Chondrocyte (in vitro differentiated cells): Measurements from ENCODE around the gene PHC1. TPM values are rescaled to one million over a fixed set of nuclear protein-coding genes. Genes with fewer than 3 reads are reported as not detected.
"Not testable (repeated sequence)": the region's sequence is repeated elsewhere in the genome, so short reads cannot be mapped to it uniquely, and the experiment has no call there.

Experiments used
- DNase-seq: peaks from one replicate; pipeline ENCODE4 v3.0.0; 2021; ENCODE audit warnings: mixed read lengths, low spot score
- H3K27ac Mint-ChIP-seq: one replicate; pipeline ENCODE4 v1.8.0; 2021; ENCODE audit warnings: mild to moderate bottlenecking, moderate library complexity, mixed read lengths; ENCODE audit not compliant: unreplicated experiment
- H3K27me3 Mint-ChIP-seq: 2 replicates; pipeline ENCODE4 v1.8.0; 2021; ENCODE audit warnings: low read depth, mixed read lengths
- H3K36me3 Mint-ChIP-seq: 2 replicates; pipeline ENCODE4 v1.8.0; 2021; ENCODE audit warnings: low read depth, mixed read lengths
- H3K4me1 Mint-ChIP-seq: 2 replicates; pipeline ENCODE4 v1.8.0; 2021; ENCODE audit warnings: low read depth, mild to moderate bottlenecking, mixed read lengths
- H3K4me3 Mint-ChIP-seq: one replicate; pipeline ENCODE4 v1.8.0; 2021; ENCODE audit warnings: mild to moderate bottlenecking, moderate library complexity, mixed read lengths; ENCODE audit not compliant: unreplicated experiment
- H3K9me3 Mint-ChIP-seq: 2 replicates; pipeline ENCODE4 v1.8.0; 2021; ENCODE audit warnings: low read depth, mixed read lengths
- total RNA-seq: library from RNA; stranded (reverse); gene quantifications from 3 replicates; pipeline ENCODE4 v1.2.1, GENCODE V29; 2021
- TF ChIP-seq, protein P1 (sequence below): fragments of 200-600 bp; sonication (generic); IDR thresholded peaks from 2 replicates; pipeline ENCODE4 v1.5.0; 2021; ENCODE audit warnings: antibody characterized with exemption, mild to moderate bottlenecking, moderate library complexity

PHC1 gene
- total RNA-seq, 1 donor from 2014 or later = 33.0 TPM

DNA sequence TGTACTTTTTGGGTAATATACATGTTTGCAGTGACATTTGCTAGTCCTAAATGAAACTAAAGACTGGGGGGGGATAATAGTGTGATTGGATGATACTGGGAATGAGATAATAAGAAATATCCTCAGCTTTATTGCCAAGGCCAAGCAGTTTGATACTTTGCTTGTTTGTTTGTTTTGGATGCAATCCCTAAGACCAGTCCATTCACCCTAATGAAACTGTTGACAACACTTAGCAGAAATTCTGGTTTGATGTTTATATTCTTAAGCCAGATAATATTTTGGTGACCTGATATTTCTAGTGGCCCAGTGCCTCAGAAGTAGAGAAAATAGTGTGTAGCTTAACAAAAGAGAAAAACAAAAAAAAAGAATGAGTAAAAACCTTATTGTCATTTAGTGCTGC, 1.8 kb downstream of the PHC1 start:
- Mint-ChIP-seq H3K36me3 (peaks cover 6% of the 10 kb centered on the region), H3K27ac (no peak overlapping the region), H3K4me1 (peaks cover 16% of the 10 kb centered on the region), H3K9me3 (no peaks in the 10 kb centered on the region), H3K27me3 (no peaks in the 10 kb centered on the region), H3K4me3 (no peak overlapping the region)
- TF ChIP-seq, protein P1, sequence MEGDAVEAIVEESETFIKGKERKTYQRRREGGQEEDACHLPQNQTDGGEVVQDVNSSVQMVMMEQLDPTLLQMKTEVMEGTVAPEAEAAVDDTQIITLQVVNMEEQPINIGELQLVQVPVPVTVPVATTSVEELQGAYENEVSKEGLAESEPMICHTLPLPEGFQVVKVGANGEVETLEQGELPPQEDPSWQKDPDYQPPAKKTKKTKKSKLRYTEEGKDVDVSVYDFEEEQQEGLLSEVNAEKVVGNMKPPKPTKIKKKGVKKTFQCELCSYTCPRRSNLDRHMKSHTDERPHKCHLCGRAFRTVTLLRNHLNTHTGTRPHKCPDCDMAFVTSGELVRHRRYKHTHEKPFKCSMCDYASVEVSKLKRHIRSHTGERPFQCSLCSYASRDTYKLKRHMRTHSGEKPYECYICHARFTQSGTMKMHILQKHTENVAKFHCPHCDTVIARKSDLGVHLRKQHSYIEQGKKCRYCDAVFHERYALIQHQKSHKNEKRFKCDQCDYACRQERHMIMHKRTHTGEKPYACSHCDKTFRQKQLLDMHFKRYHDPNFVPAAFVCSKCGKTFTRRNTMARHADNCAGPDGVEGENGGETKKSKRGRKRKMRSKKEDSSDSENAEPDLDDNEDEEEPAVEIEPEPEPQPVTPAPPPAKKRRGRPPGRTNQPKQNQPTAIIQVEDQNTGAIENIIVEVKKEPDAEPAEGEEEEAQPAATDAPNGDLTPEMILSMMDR = no peak
- DNase-seq = no peak

DNA sequence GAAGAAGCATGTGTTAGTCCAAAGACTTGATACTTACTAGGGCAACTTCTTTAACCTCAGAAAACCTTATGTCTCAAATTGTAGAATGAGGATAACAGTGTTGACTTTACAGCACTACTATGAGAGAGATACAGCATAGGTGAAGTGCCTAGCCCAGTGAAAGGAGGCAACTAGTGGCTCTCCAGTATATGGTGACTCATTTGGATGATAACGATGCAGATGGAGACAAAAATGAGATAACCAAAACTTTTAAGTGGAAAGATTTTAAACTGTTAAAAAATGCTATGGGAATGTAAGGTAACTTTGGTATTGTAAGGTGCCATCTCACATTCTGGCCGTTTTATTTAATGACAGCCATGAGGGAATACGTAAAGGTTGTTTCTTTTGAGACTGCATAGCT, 2.7 kb downstream of the PHC1 start:
- no peak overlapping the region for H3K4me3 Mint-ChIP-seq
- H3K9me3 Mint-ChIP-seq = no peaks in the 10 kb centered on the region
- no peaks in the 10 kb centered on the region for H3K27me3 Mint-ChIP-seq
- TF ChIP-seq, protein P1 = no peak
- H3K36me3 Mint-ChIP-seq = peaks cover 11% of the 10 kb centered on the region
- DNase-seq = no peak
- H3K4me1 Mint-ChIP-seq = peaks cover 16% of the 10 kb centered on the region
- H3K27ac Mint-ChIP-seq = no peak overlapping the region

DNA sequence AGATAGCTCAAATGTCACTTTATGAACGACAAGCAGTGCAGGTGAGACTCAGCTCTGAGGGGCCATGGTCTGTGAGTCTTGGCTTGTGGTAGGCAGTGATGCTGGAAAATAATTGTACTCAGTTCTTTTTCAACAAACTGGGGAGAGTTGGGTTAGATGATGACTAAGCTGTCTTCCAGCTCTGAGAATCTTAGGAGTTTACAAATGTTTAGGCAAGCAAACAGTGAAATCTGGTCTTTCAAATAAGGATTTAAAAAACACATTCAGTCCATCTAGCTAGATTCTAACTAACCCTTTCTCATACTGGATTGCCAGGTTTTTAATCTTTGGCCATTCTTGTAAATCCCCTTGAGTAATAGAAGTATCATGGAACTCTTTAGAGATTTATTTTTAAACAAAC, 3.4 kb downstream of the PHC1 start:
- no peak for DNase-seq
- TF ChIP-seq, protein P1 = no peak
- Mint-ChIP-seq H3K4me3 (no peak overlapping the region), H3K27me3 (no peaks in the 10 kb centered on the region), H3K9me3 (no peaks in the 10 kb centered on the region), H3K36me3 (peaks cover 15% of the 10 kb centered on the region), H3K27ac (no peak overlapping the region), H3K4me1 (peaks cover 14% of the 10 kb centered on the region)

DNA sequence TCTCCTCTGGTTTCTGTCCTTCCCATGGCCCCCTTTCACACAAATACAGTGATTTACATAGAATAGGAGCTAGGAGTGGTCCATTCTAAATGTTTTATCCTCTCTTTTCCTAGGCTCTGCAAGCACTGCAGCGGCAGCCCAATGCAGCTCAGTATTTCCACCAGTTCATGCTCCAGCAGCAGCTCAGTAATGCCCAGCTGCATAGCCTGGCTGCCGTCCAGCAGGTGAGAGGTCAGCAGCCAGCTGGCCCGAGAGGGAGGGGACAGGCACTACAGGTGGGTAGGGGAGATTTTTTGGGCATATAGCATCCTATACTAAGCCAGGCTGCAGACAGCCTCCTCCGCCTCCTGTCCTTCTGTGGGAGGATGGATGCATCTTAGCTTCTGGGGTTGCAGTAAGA, 5.3 kb downstream of the PHC1 start:
- not testable (repeated sequence) for H3K27ac Mint-ChIP-seq, H3K27me3 Mint-ChIP-seq, H3K4me1 Mint-ChIP-seq, H3K9me3 Mint-ChIP-seq, H3K4me3 Mint-ChIP-seq, DNase-seq
- H3K36me3 Mint-ChIP-seq = peaks cover 22% of the 10 kb centered on the region

DNA sequence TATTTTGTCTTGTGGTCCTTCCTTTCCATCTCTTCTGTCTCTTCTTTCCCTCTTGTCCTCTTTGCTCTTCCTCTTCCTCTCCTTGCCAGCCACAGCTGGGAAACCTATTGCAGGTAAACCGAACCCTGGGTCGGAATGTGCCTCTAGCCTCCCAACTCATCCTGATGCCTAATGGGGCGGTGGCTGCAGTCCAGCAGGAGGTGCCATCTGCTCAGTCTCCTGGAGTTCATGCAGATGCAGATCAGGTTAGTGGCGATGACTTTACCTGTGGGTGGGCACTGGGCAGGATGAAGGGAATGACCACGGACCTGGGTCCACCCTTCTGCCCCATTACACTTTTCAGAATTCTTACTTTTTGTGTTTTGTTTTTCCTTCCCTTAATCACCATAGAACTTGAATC, 8.2 kb downstream of the PHC1 start:
- no peak for DNase-seq
- Mint-ChIP-seq H3K4me3 (no peak overlapping the region), H3K9me3 (no peaks in the 10 kb centered on the region), H3K36me3 (peaks cover 23% of the 10 kb centered on the region), H3K27ac (no peak overlapping the region), H3K27me3 (no peaks in the 10 kb centered on the region), H3K4me1 (no peaks in the 10 kb centered on the region)
- TF ChIP-seq, protein P1 = no peak

DNA sequence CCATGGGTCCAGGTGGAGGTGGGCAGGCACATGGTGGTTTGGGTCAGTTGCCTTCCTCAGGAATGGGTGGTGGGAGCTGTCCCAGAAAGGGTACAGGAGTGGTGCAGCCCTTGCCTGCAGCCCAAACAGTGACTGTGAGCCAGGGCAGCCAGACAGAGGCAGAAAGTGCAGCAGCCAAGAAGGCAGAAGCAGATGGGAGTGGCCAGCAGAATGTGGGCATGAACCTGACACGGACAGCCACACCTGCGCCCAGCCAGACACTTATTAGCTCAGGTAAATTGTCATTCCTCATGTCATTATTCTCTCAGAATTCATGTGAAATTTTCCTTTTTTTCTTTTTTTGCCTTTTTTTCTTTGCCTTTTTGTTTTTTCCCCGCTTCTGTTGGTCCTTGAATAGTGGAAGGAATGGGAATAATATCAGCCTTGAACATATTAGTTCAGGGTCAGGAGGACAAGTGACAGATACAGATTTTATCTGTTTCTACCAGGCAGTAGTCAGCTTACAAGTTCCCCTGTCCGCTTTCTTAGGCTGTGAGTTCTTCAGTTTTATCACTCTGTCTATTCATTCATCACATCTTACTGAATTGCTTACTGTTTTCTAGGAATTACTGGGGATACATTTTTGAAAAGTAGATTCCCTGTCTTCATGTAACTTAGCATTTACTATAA, 16.5 kb downstream of the PHC1 start:
- not testable (repeated sequence) for DNase-seq, H3K4me3 Mint-ChIP-seq, H3K4me1 Mint-ChIP-seq, H3K27ac Mint-ChIP-seq, H3K27me3 Mint-ChIP-seq, H3K9me3 Mint-ChIP-seq
- peaks cover 17% of the 10 kb centered on the region for H3K36me3 Mint-ChIP-seq

DNA sequence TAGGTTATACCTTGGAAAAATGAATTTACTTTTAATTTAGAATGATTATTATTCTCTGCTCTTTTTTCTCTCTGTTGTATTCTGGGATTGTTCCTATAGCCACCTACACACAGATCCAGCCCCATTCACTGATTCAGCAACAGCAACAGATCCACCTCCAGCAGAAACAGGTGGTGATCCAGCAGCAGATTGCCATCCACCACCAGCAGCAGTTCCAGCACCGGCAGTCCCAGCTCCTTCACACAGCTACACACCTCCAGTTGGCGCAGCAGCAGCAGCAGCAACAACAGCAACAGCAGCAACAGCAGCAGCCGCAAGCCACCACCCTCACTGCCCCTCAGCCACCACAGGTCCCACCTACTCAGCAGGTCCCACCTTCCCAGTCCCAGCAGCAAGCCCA, 18.2 kb downstream of the PHC1 start:
- H3K27ac Mint-ChIP-seq, H3K4me3 Mint-ChIP-seq, DNase-seq, H3K4me1 Mint-ChIP-seq, H3K9me3 Mint-ChIP-seq, H3K27me3 Mint-ChIP-seq: not testable (repeated sequence)
- peaks cover 27% of the 10 kb centered on the region for H3K36me3 Mint-ChIP-seq

DNA sequence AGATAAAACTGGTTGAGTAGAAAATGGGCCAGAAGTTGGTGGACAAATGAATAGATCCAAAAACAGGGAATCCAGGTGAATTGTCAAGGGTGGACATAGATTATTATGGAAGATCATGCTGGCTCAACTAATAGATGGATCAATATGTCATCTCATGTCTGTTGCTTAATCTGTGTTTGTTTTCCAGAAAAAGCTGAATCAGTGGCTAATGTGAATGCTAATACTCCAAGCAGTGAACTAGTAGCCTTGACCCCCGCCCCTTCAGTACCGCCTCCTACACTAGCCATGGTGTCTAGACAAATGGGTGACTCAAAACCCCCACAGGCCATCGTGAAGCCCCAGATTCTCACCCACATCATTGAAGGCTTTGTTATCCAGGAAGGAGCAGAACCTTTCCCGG, 19.8 kb downstream of the PHC1 start:
- not testable (repeated sequence) for DNase-seq, H3K4me3 Mint-ChIP-seq, H3K27me3 Mint-ChIP-seq, H3K27ac Mint-ChIP-seq, H3K4me1 Mint-ChIP-seq, H3K9me3 Mint-ChIP-seq
- H3K36me3 Mint-ChIP-seq = peaks cover 27% of the 10 kb centered on the region
